K562 (cell line): ENCODE data around the gene ZFR2. TPM values are rescaled to one million over a fixed set of nuclear protein-coding genes. Genes with fewer than 3 reads are reported as not detected.

Source experiments
- ATAC-seq: fragments of 200-7000 bp; cut with Tn5 transposase; 3 replicates; pipeline ENCODE4 v1.9.1; 2020; ENCODE audit warnings: moderate library complexity
- BruUV-seq: library from RNA; stranded (reverse); fragments of 400-500 nt; replicated peaks from 2 replicates; lab custom pipeline; 2021; lab: Mats Ljungman, UMichigan
- CTCF ChIA-PET: fragments of 300-600 bp; formaldehyde crosslinking; extraction: SDS; loops from one replicate; lab custom pipeline; 2021; ENCODE audit warnings: low intra/inter-chr PET ratio; lab: Yijun Ruan, JAX
- POLR2A ChIA-PET: fragments of 300-600, 350-650 bp; sonication (Branson Sonifier 250); formaldehyde crosslinking; extraction: SDS; loops from one replicate; lab custom pipeline; 2021; ENCODE audit warnings: antibody characterized with exemption, inconsistent platforms; lab: Yijun Ruan, JAX
- DNase-seq, 4 experiments: peaks; one replicate each; pipeline versions ENCODE4 v3.0.0 to v3.0.0-alpha.2; 2011 to 2018; ENCODE audit warnings: low spot score in 3 of 4, mixed read lengths in 3 of 4; ENCODE audit errors: extremely low read depth in 1 of 4
- FAIRE-seq: peaks from 2 replicates; lab custom pipeline; 2011; peaks lifted over from hg19 to GRCh38; lab: Jason Lieb, UNC
- H2AFZ ChIP-seq: 2 replicates; pipeline ENCODE4 v1.6.0; 2011; ENCODE audit warnings: low read depth, low read length, control low read depth, inconsistent platforms
- H3K27ac ChIP-seq: fragments of 200-600 bp; 3 replicates; pipeline ENCODE4 v1.8.0; 2011; ENCODE audit warnings: low read depth, mild to moderate bottlenecking, control low read depth, inconsistent platforms, low read length, moderate library complexity, mixed read lengths; ENCODE audit errors: extremely low read depth
- H3K27me3 ChIP-seq, 2 experiments: fragments of 300-600 bp in 1 of 2; 2 replicates in 1 of 2; 3 replicates in 1 of 2; pipeline versions ENCODE4 v1.6.0 to v1.8.0; 2011; ENCODE audit warnings: inconsistent platforms in 2 of 2, low read length in 2 of 2, mild to moderate bottlenecking in 1 of 2, mixed read lengths in 1 of 2, moderate library complexity in 1 of 2; ENCODE audit not compliant: control insufficient read depth in 2 of 2, insufficient read depth in 2 of 2
- H3K36me3 ChIP-seq: fragments of 300-600 bp; 3 replicates; pipeline ENCODE4 v1.8.0; 2011; ENCODE audit warnings: mild to moderate bottlenecking, low read length, inconsistent platforms; ENCODE audit not compliant: control insufficient read depth, insufficient read depth
- H3K4me1 ChIP-seq, 2 experiments: fragments of 200-600 bp in 1 of 2; replicated peaks in 1 of 2; 2 replicates in 1 of 2; 3 replicates in 1 of 2; pipeline versions ENCODE4 v1.5.1 to v1.8.0; 2011; ENCODE audit warnings: inconsistent platforms in 2 of 2, low read length in 2 of 2, mild to moderate bottlenecking in 1 of 2, mixed read lengths in 1 of 2, moderate library complexity in 1 of 2; ENCODE audit not compliant: control insufficient read depth in 2 of 2, insufficient read depth in 2 of 2
- H3K4me2 ChIP-seq: 2 replicates; pipeline ENCODE4 v1.6.1; 2011; ENCODE audit warnings: low read length, control low read depth, inconsistent platforms, mixed read lengths; ENCODE audit not compliant: insufficient read depth
- H3K4me3 ChIP-seq: fragments of 200-600 bp; sonication (generic), shearing (Covaris generic); 2 replicates; pipeline ENCODE4 v1.5.1; 2016; ENCODE audit warnings: control low read depth, inconsistent platforms
- H3K79me2 ChIP-seq: fragments of 200-600 bp; 3 replicates; pipeline ENCODE4 v1.8.0; 2011; ENCODE audit warnings: low read length, inconsistent platforms; ENCODE audit not compliant: control insufficient read depth, insufficient read depth
- H3K9ac ChIP-seq, 2 experiments: 2 replicates each; pipeline versions ENCODE4 v1.6.0 to v1.6.1; 2011; ENCODE audit warnings: low read depth in 2 of 2, low read length in 2 of 2, control low read depth in 1 of 2, inconsistent platforms in 1 of 2, mild to moderate bottlenecking in 1 of 2, mixed read lengths in 1 of 2; ENCODE audit not compliant: insufficient read depth in 1 of 2
- H3K9me1 ChIP-seq: one replicate; pipeline ENCODE4 v1.6.0; 2011; ENCODE audit warnings: inconsistent platforms, mild to moderate bottlenecking, low read length, moderate library complexity; ENCODE audit not compliant: control insufficient read depth, insufficient read depth
- H3K9me3 ChIP-seq: replicated peaks from 2 replicates; pipeline ENCODE4 v1.5.1; 2011; ENCODE audit warnings: low read depth, low read length, inconsistent platforms; ENCODE audit not compliant: control insufficient read depth, insufficient read depth
- H4K20me1 ChIP-seq: replicated peaks from 2 replicates; pipeline ENCODE4 v1.6.1; 2011; ENCODE audit warnings: low read length, inconsistent platforms, mixed read lengths; ENCODE audit not compliant: control insufficient read depth, insufficient read depth
- NFE2 ChIP-seq: IDR thresholded peaks from 2 replicates; pipeline ENCODE4 v1.6.1; 2014; ENCODE audit warnings: antibody characterized with exemption, low read depth
- RBM15 ChIP-seq: fragments of 200-400 bp; formaldehyde crosslinking; IDR thresholded peaks from 2 replicates; pipeline ENCODE4 v1.6.1; 2018; ENCODE audit warnings: mild to moderate bottlenecking, low read length, moderate library complexity; ENCODE audit not compliant: insufficient read depth
- ZKSCAN8 ChIP-seq: fragments of 200-800 bp; sonication (Bioruptor generic); IDR thresholded peaks from 2 replicates; pipeline ENCODE4 v1.6.1; 2016; ENCODE audit warnings: missing genetic modification characterization, missing compliant biosample characterization
- WGBS: fragments of 100-300 bp; shearing (Covaris generic); methylation state at CpG from one replicate; pipeline ENCODE4 v1.1.6; 2016; ENCODE audit warnings: low coverage, mixed read lengths; ENCODE audit not compliant: insufficient coverage; ENCODE audit errors: missing lambda C conversion rate; 5-methylcytosine and 5-hydroxymethylcytosine counted together
- in situ Hi-C: fragments of 300-500 bp; cut with MboI; formaldehyde crosslinking; loops from 4 replicates; pipeline ENCODE4 v1.15.0; 2018; ENCODE audit warnings: inconsistent platforms, mixed read lengths
- intact Hi-C: fragments of 100-400 bp; cut with micrococcal nuclease; formaldehyde crosslinking; loops from 2 replicates; pipeline ENCODE4 v1.14.2; 2022
- polyA plus RNA-seq, 8 experiments: library from polyadenylated mRNA; depleted of rRNA in 4 of 8; stranded (reverse) in 5 of 8; unstranded in 3 of 8; fragments of >200 nt; fragmentation: Nextera tagmentation in 2 of 8; fragmentation: Illumina TruSeq in 1 of 8; extraction: Ambion mirVana in 2 of 8; extraction: Trizol in 1 of 8; gene quantifications; 2 replicates each; pipeline versions ENCODE4 v1.2.1 to v1.2.3, GENCODE V29; 2011 to 2014; ENCODE audit warnings: inconsistent platforms in 1 of 8, missing spikeins in 1 of 8
- total RNA-seq, 7 experiments: library from RNA; depleted of rRNA in 6 of 7; stranded (reverse); fragments of >200 nt in 6 of 7; fragmentation: Illumina TruSeq in 2 of 7; extraction: Trizol in 2 of 7; gene quantifications; 2 replicates each; pipeline versions ENCODE4 v1.2.1 to v1.2.3, GENCODE V29; 2011 to 2021; ENCODE audit warnings: low replicate concordance in 1 of 7
- TF ChIP-seq, protein P1 (sequence below): sonication (generic); formaldehyde crosslinking; IDR thresholded peaks from 2 replicates; pipeline ENCODE4 v1.8.0; 2022; ENCODE audit warnings: missing genetic modification reagents, mild to moderate bottlenecking, moderate library complexity, borderline replicate concordance
- TF ChIP-seq, protein P2 (sequence below), 2 experiments: fragments of 450-650 bp in 1 of 2; sonication (generic) in 1 of 2; formaldehyde crosslinking; conservative IDR thresholded peaks; 2 replicates each; pipeline versions ENCODE4 v1.4.0 to v1.8.1; 2020 to 2022; ENCODE audit warnings: mild to moderate bottlenecking in 1 of 2, missing genetic modification reagents in 1 of 2

The ZFR2 gene
- total and polyA plus RNA-seq, 9 of the 15 experiments (the other 6 are each of a cell fraction or from before 2014, with no cell fraction given), result 0.03 to 0.59 (median 0.07) TPM; not detected in 6

DNA sequence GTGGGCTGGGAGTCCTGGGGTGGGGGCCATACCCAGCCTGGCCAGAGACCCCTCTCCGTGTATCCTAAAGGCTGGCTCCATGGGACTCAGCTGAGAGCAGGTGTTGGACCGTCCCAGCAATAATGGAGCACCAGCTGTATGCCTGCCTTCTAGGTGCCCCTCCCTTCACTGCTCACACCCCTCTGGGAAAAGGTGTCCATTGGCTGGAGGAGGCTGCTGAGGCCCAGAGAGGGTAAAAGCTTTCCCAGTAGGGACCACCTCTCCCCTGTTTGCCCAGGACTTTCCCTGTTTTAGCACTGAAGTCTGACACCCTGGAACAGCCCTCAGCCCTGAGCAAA is 93.5 kb downstream of the ZFR2 start:
- 13% methylated on average over 2 of the region's 2 CpGs for WGBS
- BruUV-seq, result no TSS peak
- H3K9me1 ChIP-seq, result no peaks in the 10 kb centered on the region
- no peak overlapping the region for H3K4me3 ChIP-seq
- H3K4me1 ChIP-seq, result peaks cover 0 to 44% of the 10 kb centered on the region in 2 experiments; a peak in 3 of 5 replicates
- no peak overlapping the region for H2AFZ ChIP-seq
- FAIRE-seq (no peak), DNase-seq (no peak), ATAC-seq (no peak)
- no peaks in the 10 kb centered on the region for H3K9me3 ChIP-seq
- no peaks in the 10 kb centered on the region for H3K36me3 ChIP-seq
- in situ Hi-C loops (no loop called here), intact Hi-C loops (no loop called here)
- no peaks in the 10 kb centered on the region for H4K20me1 ChIP-seq
- TF ChIP-seq, protein P1, sequence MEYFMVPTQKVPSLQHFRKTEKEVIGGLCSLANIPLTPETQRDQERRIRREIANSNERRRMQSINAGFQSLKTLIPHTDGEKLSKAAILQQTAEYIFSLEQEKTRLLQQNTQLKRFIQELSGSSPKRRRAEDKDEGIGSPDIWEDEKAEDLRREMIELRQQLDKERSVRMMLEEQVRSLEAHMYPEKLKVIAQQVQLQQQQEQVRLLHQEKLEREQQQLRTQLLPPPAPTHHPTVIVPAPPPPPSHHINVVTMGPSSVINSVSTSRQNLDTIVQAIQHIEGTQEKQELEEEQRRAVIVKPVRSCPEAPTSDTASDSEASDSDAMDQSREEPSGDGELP (CRISPR knock-in tag), result 0 out of 2 replicates have a peak, but pooled peaks have one; percentile 18
- TF ChIP-seq NFE2 (no peak), RBM15 (no peak), ZKSCAN8 (CRISPR knock-in tag) (peak; percentile 96)
- TF ChIP-seq, protein P2, sequence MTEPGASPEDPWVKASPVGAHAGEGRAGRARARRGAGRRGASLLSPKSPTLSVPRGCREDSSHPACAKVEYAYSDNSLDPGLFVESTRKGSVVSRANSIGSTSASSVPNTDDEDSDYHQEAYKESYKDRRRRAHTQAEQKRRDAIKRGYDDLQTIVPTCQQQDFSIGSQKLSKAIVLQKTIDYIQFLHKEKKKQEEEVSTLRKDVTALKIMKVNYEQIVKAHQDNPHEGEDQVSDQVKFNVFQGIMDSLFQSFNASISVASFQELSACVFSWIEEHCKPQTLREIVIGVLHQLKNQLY (CRISPR knock-in tag; conservative IDR thresholded peaks at IDR 0.05), result no peak
- peak overlapping the region in 1 of 2 experiments; percentile 72; a peak in 1 of 4 replicates for H3K9ac ChIP-seq
- ChIA-PET CTCF (no interaction called here), POLR2A (interaction anchor here (0.6 to 5.9 kb wide), 3 partner anchors 12 to 451 kb away, joined by 3 to 48 read pairs (median 3); partner anchors contain the start of genes APBA3 and MRPL54)
- no peak overlapping the region for H3K4me2 ChIP-seq
- H3K79me2 ChIP-seq, result no peaks in the 10 kb centered on the region
- no peaks in the 10 kb centered on the region for H3K27me3 ChIP-seq
- no peak overlapping the region for H3K27ac ChIP-seq
